H9 (cell line): Measurements from ENCODE around the gene TGFBRAP1. TPM values are rescaled to one million over a fixed set of nuclear protein-coding genes. Genes with fewer than 3 reads are reported as not detected.

Experiments used
- DNase-seq: peaks from one replicate; pipeline ENCODE4 v3.0.0-alpha.2; 2017
- H2AFZ ChIP-seq: one replicate; pipeline ENCODE4 v1.6.1; 2013; ENCODE audit warnings: mild to moderate bottlenecking, low read length, control low read depth, moderate library complexity
- H2AK5ac ChIP-seq: 2 replicates; pipeline ENCODE4 v1.6.1; 2013; ENCODE audit warnings: low read length, control low read depth, mixed read lengths; ENCODE audit not compliant: insufficient read length
- H2BK120ac ChIP-seq: one replicate; pipeline ENCODE4 v1.6.1; 2013; ENCODE audit warnings: low read depth, mild to moderate bottlenecking, low read length, control low read depth, inconsistent platforms; ENCODE audit not compliant: poor library complexity, severe bottlenecking
- H2BK12ac ChIP-seq: 2 replicates; pipeline ENCODE4 v1.6.1; 2013; ENCODE audit warnings: low read length, control low read depth, mixed read lengths, low read depth; ENCODE audit not compliant: insufficient read length
- H2BK15ac ChIP-seq: 2 replicates; pipeline ENCODE4 v1.6.1; 2013; ENCODE audit warnings: low read depth, low read length, control low read depth
- H2BK20ac ChIP-seq: one replicate; pipeline ENCODE4 v1.6.1; 2013; ENCODE audit warnings: low read depth, mild to moderate bottlenecking, low read length, control low read depth, inconsistent platforms; ENCODE audit not compliant: poor library complexity, severe bottlenecking
- H2BK5ac ChIP-seq: 2 replicates; pipeline ENCODE4 v1.6.1; 2013; ENCODE audit warnings: low read length, control low read depth, mixed read lengths; ENCODE audit not compliant: insufficient read length
- H3K14ac ChIP-seq: 2 replicates; pipeline ENCODE4 v1.6.1; 2013; ENCODE audit warnings: low read length, control low read depth; ENCODE audit not compliant: insufficient read depth
- H3K18ac ChIP-seq: 2 replicates; pipeline ENCODE4 v1.6.1; 2013; ENCODE audit warnings: low read depth, mild to moderate bottlenecking, mixed read lengths, low read length, control low read depth; ENCODE audit not compliant: insufficient read length
- H3K23ac ChIP-seq: 2 replicates; pipeline ENCODE4 v1.6.1; 2013; ENCODE audit warnings: low read length, control low read depth, mixed read lengths, low read depth; ENCODE audit not compliant: insufficient read length
- H3K23me2 ChIP-seq: 2 replicates; pipeline ENCODE4 v1.6.1; 2013; ENCODE audit warnings: low read depth, mild to moderate bottlenecking, mixed read lengths, low read length, control low read depth; ENCODE audit not compliant: insufficient read length, poor library complexity, severe bottlenecking
- H3K27ac ChIP-seq: 2 replicates; pipeline ENCODE4 v1.5.1; 2013; ENCODE audit warnings: low read length, control low read depth, mixed read lengths, low read depth; ENCODE audit not compliant: insufficient read length
- H3K27me3 ChIP-seq: 2 replicates; pipeline ENCODE4 v1.6.1; 2013; ENCODE audit warnings: low read length, control low read depth, inconsistent platforms; ENCODE audit not compliant: insufficient read depth
- H3K4ac ChIP-seq: 2 replicates; pipeline ENCODE4 v1.6.1; 2013; ENCODE audit warnings: low read depth, mild to moderate bottlenecking, control low read depth, inconsistent platforms, low read length, moderate library complexity
- H3K4me1 ChIP-seq: 2 replicates; pipeline ENCODE4 v1.6.1; 2013; ENCODE audit warnings: low read length, control low read depth, inconsistent platforms; ENCODE audit not compliant: insufficient read depth
- H3K4me2 ChIP-seq: 2 replicates; pipeline ENCODE4 v1.6.1; 2013; ENCODE audit warnings: low read length, control low read depth, mixed read lengths; ENCODE audit not compliant: insufficient read length, insufficient read depth
- H3K56ac ChIP-seq: 2 replicates; pipeline ENCODE4 v1.6.1; 2013; ENCODE audit warnings: low read depth, mild to moderate bottlenecking, mixed read lengths, low read length, control low read depth; ENCODE audit not compliant: insufficient read length
- H3K79me1 ChIP-seq: 2 replicates; pipeline ENCODE4 v1.6.1; 2013; ENCODE audit warnings: low read depth, mild to moderate bottlenecking, moderate library complexity, low read length, control low read depth, inconsistent platforms; ENCODE audit not compliant: insufficient read depth, poor library complexity, severe bottlenecking
- H3K79me2 ChIP-seq: 2 replicates; pipeline ENCODE4 v1.6.1; 2013; ENCODE audit warnings: low read length, control low read depth, inconsistent platforms; ENCODE audit not compliant: insufficient read depth
- H3K9ac ChIP-seq: 2 replicates; pipeline ENCODE4 v1.6.1; 2013; ENCODE audit warnings: low read length, control low read depth, mixed read lengths; ENCODE audit not compliant: insufficient read length; ENCODE audit errors: extremely low read depth
- H3K9me3 ChIP-seq: one replicate; pipeline ENCODE4 v1.6.1; 2013; ENCODE audit warnings: low read depth, low read length, inconsistent platforms; ENCODE audit not compliant: control insufficient read depth
- H3T11ph ChIP-seq: one replicate; pipeline ENCODE4 v1.6.1; 2013; ENCODE audit warnings: mild to moderate bottlenecking, low read length, control low read depth, inconsistent platforms
- H4K20me1 ChIP-seq: one replicate; pipeline ENCODE4 v1.6.1; 2013; ENCODE audit not compliant: control insufficient read depth, insufficient read length, insufficient read depth
- H4K5ac ChIP-seq: 2 replicates; pipeline ENCODE4 v1.6.1; 2013; ENCODE audit warnings: low read depth, mild to moderate bottlenecking, mixed read lengths, low read length, control low read depth; ENCODE audit not compliant: insufficient read length
- H4K8ac ChIP-seq: replicated peaks from 2 replicates; pipeline ENCODE4 v1.6.1; 2013; ENCODE audit warnings: low read length, control low read depth, mixed read lengths, low read depth; ENCODE audit not compliant: insufficient read length
- H4K91ac ChIP-seq: 2 replicates; pipeline ENCODE4 v1.6.1; 2013; ENCODE audit warnings: low read depth, mild to moderate bottlenecking, moderate library complexity, mixed read lengths, low read length, control low read depth; ENCODE audit not compliant: insufficient read length
- H3K27ac Mint-ChIP-seq, 3 experiments: 2 replicates in 2 of 3; 3 replicates in 1 of 3; pipeline ENCODE4 v1.8.0; 2020 to 2021; ENCODE audit warnings: mixed read lengths in 3 of 3, mild to moderate bottlenecking in 1 of 3, moderate library complexity in 1 of 3
- H3K27me3 Mint-ChIP-seq: 2 replicates; pipeline ENCODE4 v1.8.0; 2021; ENCODE audit warnings: low read depth, mild to moderate bottlenecking, moderate library complexity, mixed read lengths
- H3K36me3 Mint-ChIP-seq, 3 experiments: 2 replicates in 2 of 3; 3 replicates in 1 of 3; pipeline ENCODE4 v1.8.0; 2020 to 2021; ENCODE audit warnings: low read depth in 3 of 3, mixed read lengths in 3 of 3; ENCODE audit not compliant: insufficient read depth in 1 of 3
- H3K4me1 Mint-ChIP-seq, 2 experiments: 2 replicates each; pipeline ENCODE4 v1.8.0; 2020; ENCODE audit warnings: mixed read lengths in 2 of 2
- H3K4me3 Mint-ChIP-seq, 2 experiments: 2 replicates in 1 of 2; 3 replicates in 1 of 2; pipeline ENCODE4 v1.8.0; 2020 to 2021; ENCODE audit warnings: mild to moderate bottlenecking in 2 of 2, mixed read lengths in 2 of 2, moderate library complexity in 1 of 2
- H3K9me3 Mint-ChIP-seq, 2 experiments: 2 replicates in 1 of 2; 3 replicates in 1 of 2; pipeline ENCODE4 v1.8.0; 2020; ENCODE audit warnings: mild to moderate bottlenecking in 2 of 2, mixed read lengths in 2 of 2, moderate library complexity in 1 of 2
- WGBS: extraction: QIAGEN DNeasy Blood & Tissue Kit; methylation state at CpG from one replicate; pipeline ENCODE4 v1.1.7; 2013; ENCODE audit warnings: missing lambda C conversion rate, low lambda C conversion rate, mixed read lengths; ENCODE audit not compliant: insufficient read length; ENCODE audit errors: extremely low coverage; 5-methylcytosine and 5-hydroxymethylcytosine counted together
- total RNA-seq: library from RNA; stranded (reverse); gene quantifications from 2 replicates; pipeline ENCODE4 v1.2.1, GENCODE V29; 2021
- TF ChIP-seq, protein P1 (sequence below): fragments of 200-600 bp; sonication (generic); conservative IDR thresholded peaks from 3 replicates; pipeline ENCODE4 v1.8.0; 2021; ENCODE audit warnings: antibody characterized with exemption, mild to moderate bottlenecking

TGFBRAP1 gene
- total RNA-seq, 1 experiment from 2014 or later = 23.6 TPM

DNA sequence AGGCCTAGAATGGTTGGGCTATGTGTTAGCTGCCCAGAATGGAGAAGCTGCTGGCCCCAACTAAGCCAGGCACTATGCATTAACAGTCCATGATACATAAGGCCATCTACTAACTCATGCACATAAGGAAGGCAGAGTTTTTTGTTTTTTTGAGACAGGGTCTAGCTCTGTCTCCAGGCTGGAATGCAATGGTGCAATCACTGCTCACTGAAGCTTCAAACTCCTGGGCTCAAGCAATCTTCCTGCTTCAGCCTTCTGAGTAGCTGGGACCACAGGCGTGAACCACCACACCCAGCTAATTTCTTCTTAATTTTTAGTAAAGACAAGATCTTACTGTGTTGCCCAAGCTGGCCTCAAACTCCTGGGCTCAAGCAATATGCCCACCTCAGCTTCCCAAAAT is 50.4 kb downstream of the TGFBRAP1 start:
- Histone ChIP-seq H4K5ac (no peak overlapping the region), H2BK15ac (no peak overlapping the region), H3K23me2 (no peaks in the 10 kb centered on the region), H3K4me2 (no peak overlapping the region), H3K4me1 (no peaks in the 10 kb centered on the region), H2BK20ac (no peak overlapping the region), H3K79me2 (no peaks in the 10 kb centered on the region), H4K20me1 (no peaks in the 10 kb centered on the region), H2BK12ac (no peak overlapping the region), H3K23ac (no peak overlapping the region), H3K18ac (no peak overlapping the region), H3T11ph (no peak overlapping the region), H3K79me1 (no peaks in the 10 kb centered on the region), H4K8ac (no peak overlapping the region), H3K4ac (no peak overlapping the region), H3K27ac (no peak overlapping the region), H2BK5ac (no peak overlapping the region), H2AK5ac (no peak overlapping the region), H3K27me3 (no peaks in the 10 kb centered on the region), H3K14ac (no peak overlapping the region), H2BK120ac (no peak overlapping the region), H3K9ac (no peak overlapping the region), H3K9me3 (no peaks in the 10 kb centered on the region), H3K56ac (no peak overlapping the region), H2AFZ (no peak overlapping the region), H4K91ac (no peak overlapping the region)
- WGBS = no CpG with 5 or more reads among the region's 1 CpG
- Mint-ChIP-seq H3K4me3 (no peak overlapping the region), H3K9me3 (no peaks in the 10 kb centered on the region), H3K36me3 (peaks cover 7 to 64% (median 25%) of the 10 kb centered on the region in 3 experiments; a peak in 6 of 7 replicates), H3K27ac (no peak overlapping the region), H3K4me1 (no peaks in the 10 kb centered on the region), H3K27me3 (no peaks in the 10 kb centered on the region)
- DNase-seq = no peak
- TF ChIP-seq, protein P1, sequence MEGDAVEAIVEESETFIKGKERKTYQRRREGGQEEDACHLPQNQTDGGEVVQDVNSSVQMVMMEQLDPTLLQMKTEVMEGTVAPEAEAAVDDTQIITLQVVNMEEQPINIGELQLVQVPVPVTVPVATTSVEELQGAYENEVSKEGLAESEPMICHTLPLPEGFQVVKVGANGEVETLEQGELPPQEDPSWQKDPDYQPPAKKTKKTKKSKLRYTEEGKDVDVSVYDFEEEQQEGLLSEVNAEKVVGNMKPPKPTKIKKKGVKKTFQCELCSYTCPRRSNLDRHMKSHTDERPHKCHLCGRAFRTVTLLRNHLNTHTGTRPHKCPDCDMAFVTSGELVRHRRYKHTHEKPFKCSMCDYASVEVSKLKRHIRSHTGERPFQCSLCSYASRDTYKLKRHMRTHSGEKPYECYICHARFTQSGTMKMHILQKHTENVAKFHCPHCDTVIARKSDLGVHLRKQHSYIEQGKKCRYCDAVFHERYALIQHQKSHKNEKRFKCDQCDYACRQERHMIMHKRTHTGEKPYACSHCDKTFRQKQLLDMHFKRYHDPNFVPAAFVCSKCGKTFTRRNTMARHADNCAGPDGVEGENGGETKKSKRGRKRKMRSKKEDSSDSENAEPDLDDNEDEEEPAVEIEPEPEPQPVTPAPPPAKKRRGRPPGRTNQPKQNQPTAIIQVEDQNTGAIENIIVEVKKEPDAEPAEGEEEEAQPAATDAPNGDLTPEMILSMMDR = no peak
